GM12872 (cell line): ENCODE measurements around the gene MPST.

Source experiments
- CTCF ChIP-seq: IDR thresholded peaks from 3 replicates; pipeline ENCODE4 v1.5.1; 2011; ENCODE audit warnings: low read depth, mild to moderate bottlenecking, low read length, moderate library complexity; ENCODE audit not compliant: insufficient read depth

The MPST gene

GRCh38 chr22:37067428-37067827 lies 47.9 kb downstream of the MPST start:
- TF ChIP-seq CTCF = no peak

- TF ChIP-seq CTCF = no peak
Observed at GRCh38 chr22:37068859-37069258, 49.3 kb downstream of the MPST start.

- TF ChIP-seq CTCF = no peak
Observed at GRCh38 chr22:37069319-37069718, 49.8 kb downstream of the MPST start.

GRCh38 chr22:37069719-37070118 lies 50.2 kb downstream of the MPST start:
- no peak for TF ChIP-seq CTCF

GRCh38 chr22:37070334-37070733 lies 50.8 kb downstream of the MPST start:
- no peak for TF ChIP-seq CTCF

GRCh38 chr22:37070744-37071143 lies 51.2 kb downstream of the MPST start:
- TF ChIP-seq CTCF = no peak

GRCh38 chr22:37072673-37073072 lies 53.1 kb downstream of the MPST start:
- no peak for TF ChIP-seq CTCF

- TF ChIP-seq CTCF = no peak
Observed at GRCh38 chr22:37074537-37074936, 55.0 kb downstream of the MPST start.
